AG10803 (cell line): Measurements from ENCODE around the gene PDIA6.

ENCODE experiments used
- DNase-seq: peaks from one replicate; pipeline ENCODE4 v3.0.0; 2010; ENCODE audit warnings: low read depth
- H3K4me3 ChIP-seq: 2 replicates; pipeline ENCODE4 v1.5.1; 2011; ENCODE audit warnings: mild to moderate bottlenecking, low read length, control low read depth
- TF ChIP-seq, protein P1 (sequence below): conservative IDR thresholded peaks from 2 replicates; pipeline ENCODE4 v1.5.1; 2011; ENCODE audit warnings: mild to moderate bottlenecking, low read length, control low read depth, inconsistent platforms

The PDIA6 gene

DNA sequence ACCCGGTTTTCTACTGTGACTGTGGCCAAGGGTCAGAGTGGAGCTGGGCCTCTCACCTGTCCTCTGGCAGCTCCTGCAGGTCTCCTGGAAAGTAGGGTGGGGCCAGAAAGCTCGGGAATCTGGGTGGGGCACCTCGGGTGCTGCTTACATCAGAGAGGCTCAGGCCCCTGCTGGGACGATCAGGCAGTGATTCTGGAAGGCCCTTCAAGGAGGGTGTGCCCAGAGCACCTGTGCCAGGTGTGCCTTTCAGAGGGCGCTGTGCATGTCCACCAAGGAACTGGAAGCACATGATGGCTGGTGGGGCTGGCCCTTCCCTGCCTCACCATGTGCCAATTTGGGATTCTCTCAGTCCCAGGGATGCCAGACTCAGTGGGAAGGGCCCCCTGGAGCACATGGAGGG is 47.1 kb downstream of the PDIA6 start:
- no peak for DNase-seq
- TF ChIP-seq, protein P1, sequence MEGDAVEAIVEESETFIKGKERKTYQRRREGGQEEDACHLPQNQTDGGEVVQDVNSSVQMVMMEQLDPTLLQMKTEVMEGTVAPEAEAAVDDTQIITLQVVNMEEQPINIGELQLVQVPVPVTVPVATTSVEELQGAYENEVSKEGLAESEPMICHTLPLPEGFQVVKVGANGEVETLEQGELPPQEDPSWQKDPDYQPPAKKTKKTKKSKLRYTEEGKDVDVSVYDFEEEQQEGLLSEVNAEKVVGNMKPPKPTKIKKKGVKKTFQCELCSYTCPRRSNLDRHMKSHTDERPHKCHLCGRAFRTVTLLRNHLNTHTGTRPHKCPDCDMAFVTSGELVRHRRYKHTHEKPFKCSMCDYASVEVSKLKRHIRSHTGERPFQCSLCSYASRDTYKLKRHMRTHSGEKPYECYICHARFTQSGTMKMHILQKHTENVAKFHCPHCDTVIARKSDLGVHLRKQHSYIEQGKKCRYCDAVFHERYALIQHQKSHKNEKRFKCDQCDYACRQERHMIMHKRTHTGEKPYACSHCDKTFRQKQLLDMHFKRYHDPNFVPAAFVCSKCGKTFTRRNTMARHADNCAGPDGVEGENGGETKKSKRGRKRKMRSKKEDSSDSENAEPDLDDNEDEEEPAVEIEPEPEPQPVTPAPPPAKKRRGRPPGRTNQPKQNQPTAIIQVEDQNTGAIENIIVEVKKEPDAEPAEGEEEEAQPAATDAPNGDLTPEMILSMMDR = no peak
- H3K4me3 ChIP-seq = no peak overlapping the region

DNA sequence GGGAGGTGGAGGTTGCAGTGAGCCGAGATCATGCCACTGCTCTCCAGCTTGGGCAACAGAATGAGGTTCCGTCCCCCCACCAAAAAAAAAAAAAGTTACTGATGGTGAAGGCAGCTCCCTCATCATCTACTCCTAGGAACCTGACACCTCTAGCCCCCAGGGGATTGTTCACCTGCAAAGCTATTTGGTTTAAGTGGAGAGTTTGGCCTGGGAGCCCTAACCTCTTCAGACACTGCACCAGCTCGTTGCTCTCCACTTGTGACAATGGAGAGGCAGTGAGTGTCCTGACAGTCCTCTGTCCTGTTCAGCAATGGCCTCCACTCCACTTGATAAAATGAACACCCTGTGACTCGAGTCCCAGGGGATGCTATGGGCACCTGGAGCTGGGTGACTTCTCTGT is 47.7 kb downstream of the PDIA6 start:
- no peak for DNase-seq
- TF ChIP-seq, protein P1 = no peak
- no peak overlapping the region for H3K4me3 ChIP-seq

DNA sequence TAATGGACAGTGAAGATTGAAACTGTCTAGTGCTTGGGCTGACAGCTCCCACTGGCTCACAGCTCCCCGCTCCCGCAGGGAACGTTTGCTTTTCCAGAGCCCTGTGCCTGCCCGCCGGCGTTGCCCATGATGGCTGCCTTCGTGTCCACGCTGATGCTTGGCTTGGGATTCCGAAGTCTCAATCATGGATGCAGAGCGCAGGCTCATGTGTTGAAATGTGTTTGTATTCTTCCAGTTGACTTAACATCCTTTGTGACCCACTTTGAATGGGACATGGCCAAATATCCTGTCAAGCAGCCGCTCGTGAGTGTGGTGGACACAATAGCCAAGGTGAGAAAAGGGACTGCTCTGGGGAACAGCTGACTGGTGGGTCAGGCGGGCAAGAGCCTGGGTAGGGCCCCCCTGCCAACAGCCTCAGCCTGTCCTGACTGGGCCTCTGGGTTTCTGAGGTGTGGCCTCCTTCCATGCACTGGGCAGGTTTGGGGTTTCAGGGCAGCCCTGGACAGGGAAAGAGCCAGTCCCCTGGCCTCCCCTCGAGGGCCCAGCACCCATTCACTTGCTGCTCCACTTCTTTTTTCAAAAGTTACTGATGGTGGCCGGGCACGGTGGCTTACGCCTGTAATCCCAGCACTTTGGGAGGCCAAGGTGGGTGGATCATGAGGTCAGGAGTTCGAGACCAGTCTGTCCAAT is 48.3 kb downstream of the PDIA6 start:
- H3K4me3 ChIP-seq = no peak overlapping the region
- TF ChIP-seq, protein P1 = no peak
- DNase-seq = no peak

DNA sequence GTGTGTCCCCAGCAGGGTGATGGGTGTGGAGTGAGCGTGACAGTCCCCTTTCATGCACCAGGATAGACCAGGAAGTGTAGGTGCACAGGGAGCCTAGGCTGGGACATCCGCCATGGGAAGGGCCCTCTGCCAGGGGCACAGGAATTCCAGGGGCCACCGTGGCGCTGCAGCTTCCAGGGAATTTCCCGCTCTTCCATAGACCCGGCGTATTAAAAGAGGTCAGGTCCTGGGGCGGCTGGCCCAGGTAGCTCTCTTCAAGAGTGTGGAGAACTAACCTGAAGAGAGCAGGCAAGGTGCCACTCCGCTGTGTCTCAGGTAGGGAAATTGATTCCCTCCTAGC is 49.2 kb downstream of the PDIA6 start:
- TF ChIP-seq, protein P1 = no peak
- DNase-seq = no peak
- no peak overlapping the region for H3K4me3 ChIP-seq

GRCh38 chr2:10762651-10763460 is 49.7 kb downstream of the PDIA6 start:
- no peak overlapping the region for H3K4me3 ChIP-seq
- no peak for DNase-seq
- TF ChIP-seq, protein P1 = no peak

GRCh38 chr2:10761591-10761990 is 51.0 kb downstream of the PDIA6 start:
- no peak overlapping the region for H3K4me3 ChIP-seq
- TF ChIP-seq, protein P1 = no peak
- no peak for DNase-seq
